Panc1 (cell line): ENCODE results near the gene DCP1A.

ENCODE experiments used
- CTCF ChIP-seq: fragments of 450-650 bp; IDR thresholded peaks from 2 replicates; pipeline ENCODE4 v1.5.1; 2017; ENCODE audit warnings: mild to moderate bottlenecking
- POLR2AphosphoS5 ChIP-seq: IDR thresholded peaks from 2 replicates; pipeline ENCODE4 v1.6.1; 2012; ENCODE audit warnings: mild to moderate bottlenecking, low read depth, low read length, moderate library complexity
- TCF7L2 ChIP-seq: IDR thresholded peaks from 2 replicates; pipeline ENCODE4 v1.6.1; 2011; ENCODE audit warnings: mild to moderate bottlenecking, low read depth, low read length, inconsistent platforms

DNA sequence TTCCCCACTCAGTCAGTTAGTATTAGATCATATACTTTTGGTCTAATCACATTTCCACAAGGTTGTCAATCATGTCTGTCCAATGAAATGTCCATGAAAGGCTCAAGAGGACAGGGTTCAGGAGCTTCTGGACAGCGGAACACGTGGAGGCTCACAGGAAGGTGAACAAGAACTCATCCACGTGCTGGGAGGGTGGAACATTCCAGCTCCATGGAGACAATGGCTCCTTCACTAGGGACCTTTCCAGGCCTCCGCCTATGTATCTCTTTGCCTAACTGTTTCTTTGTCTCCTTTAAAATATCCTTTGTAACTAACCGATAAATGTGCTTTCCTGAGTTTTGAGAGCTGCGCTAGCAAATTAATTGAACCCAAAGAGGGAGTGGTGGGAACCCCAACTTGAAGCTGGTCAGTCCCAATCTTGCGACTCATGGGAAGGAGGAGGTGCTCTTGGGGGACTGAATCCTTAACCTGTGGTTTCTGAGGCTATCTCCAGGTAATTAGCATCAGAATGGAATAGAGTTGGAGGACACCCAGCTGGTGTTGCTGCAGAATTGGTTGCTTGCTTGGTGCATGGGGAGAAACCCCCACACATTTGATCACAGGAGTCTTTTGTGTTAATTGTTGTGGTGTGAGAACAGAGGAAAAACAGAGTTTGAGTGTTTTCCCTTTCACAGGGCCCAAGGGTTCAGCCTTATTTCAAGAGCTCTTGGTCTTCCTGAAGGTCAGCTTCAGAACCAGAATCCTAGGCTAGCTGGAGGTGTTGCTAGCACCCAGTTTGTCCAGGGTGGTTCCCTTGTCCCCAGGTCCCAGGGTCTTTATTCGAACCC lies 88.5 kb downstream of the DCP1A start:
- TF ChIP-seq POLR2AphosphoS5 (no peak), CTCF (no peak), TCF7L2 (no peak)
